SK-N-MC (cell line): ENCODE results near the gene GANAB.
"Not testable (repeated sequence)": the region's sequence is repeated elsewhere in the genome, so short reads cannot be mapped to it uniquely, and the experiment has no call there.

Experiments used
- DNase-seq: peaks from one replicate; pipeline ENCODE4 v3.0.0-alpha.2; 2011; ENCODE audit warnings: low read depth, low spot score
- H3K27ac ChIP-seq: fragments of 200-600 bp; sonication (generic); 2 replicates; pipeline ENCODE4 v1.5.1; 2016; ENCODE audit warnings: mixed run types
- H3K36me3 ChIP-seq: fragments of 200-600 bp; sonication (generic); 2 replicates; pipeline ENCODE4 v1.6.1; 2017; ENCODE audit warnings: antibody characterized with exemption, low read length, mixed read lengths; ENCODE audit not compliant: insufficient read depth
- H3K4me3 ChIP-seq: fragments of 200-600 bp; sonication (generic); 2 replicates; pipeline ENCODE4 v1.5.1; 2016
- H3K9ac ChIP-seq: fragments of 200-600 bp; sonication (generic); 2 replicates; pipeline ENCODE4 v1.8.0; 2017; ENCODE audit warnings: mixed run types, mixed read lengths; ENCODE audit not compliant: insufficient read length
- H3K9me3 ChIP-seq: fragments of 200-600 bp; sonication (generic); 2 replicates; pipeline ENCODE4 v1.6.1; 2017; ENCODE audit warnings: low read depth, mild to moderate bottlenecking, antibody characterized with exemption, low read length, moderate library complexity, mixed read lengths
- EZH2 ChIP-seq: fragments of 200-600 bp; sonication (generic); IDR thresholded peaks from one replicate; pipeline ENCODE4 v1.6.1; 2017; ENCODE audit warnings: antibody characterized with exemption
- FOXP2 ChIP-seq: optimal IDR thresholded peaks from 2 replicates; pipeline ENCODE3; 2011; ENCODE audit warnings: mild to moderate bottlenecking, moderate library complexity; ENCODE audit not compliant: insufficient read depth; ENCODE audit errors: extremely low read length, control extremely low read depth
- POLR2AphosphoS5 ChIP-seq: IDR thresholded peaks from 2 replicates; pipeline ENCODE4 v1.6.1; 2012; ENCODE audit warnings: mild to moderate bottlenecking, low read depth, low read length, borderline replicate concordance

Gene GANAB

GRCh38 chr11:62595124-62595523 lies 51.3 kb downstream of the GANAB start:
- H3K36me3 ChIP-seq, result peaks cover 73% of the 10 kb centered on the region
- DNase-seq, result no peak

DNA sequence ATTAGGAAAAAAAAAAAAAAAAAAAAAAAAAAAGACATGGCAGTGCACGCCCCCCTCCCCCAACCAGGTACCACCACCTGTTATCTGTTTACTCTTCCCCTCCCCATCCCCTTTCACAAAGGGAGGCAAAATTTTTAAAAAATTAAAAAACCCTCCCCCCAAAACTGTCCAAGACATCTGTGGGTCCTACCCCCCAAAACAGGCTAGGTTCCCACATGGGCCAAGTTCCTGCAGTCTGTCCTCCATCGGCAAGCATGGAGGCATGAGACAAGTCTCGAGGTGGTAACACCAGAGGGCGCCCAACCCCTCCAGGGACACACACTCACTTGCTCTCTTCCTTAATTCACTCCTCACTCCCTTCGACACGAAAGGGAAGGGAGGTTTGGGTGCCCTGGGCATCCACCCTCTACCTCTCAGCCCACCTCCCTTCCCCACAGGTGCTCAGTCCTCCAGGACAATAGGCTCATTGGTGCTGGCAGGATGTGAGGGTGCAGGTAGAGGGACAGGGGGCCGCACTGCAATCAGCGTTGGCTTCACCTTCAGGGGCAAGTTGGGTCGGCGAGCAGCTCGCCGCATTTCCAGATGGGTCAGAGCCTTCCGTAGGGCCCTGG lies 52.9 kb downstream of the GANAB start:
- no peak for DNase-seq
- TF ChIP-seq POLR2AphosphoS5, result no peak
- no peak for TF ChIP-seq EZH2
- no peak for TF ChIP-seq FOXP2
- Histone ChIP-seq H3K27ac (no peak overlapping the region), H3K9ac (no peak overlapping the region), H3K4me3 (no peak overlapping the region), H3K36me3 (peaks cover 63% of the 10 kb centered on the region), H3K9me3 (no peaks in the 10 kb centered on the region)

More at GRCh38 chr11:62595124-62595523, 51.3 kb downstream of the GANAB start:
- no peak overlapping the region for H3K27ac ChIP-seq
- no peak overlapping the region for H3K4me3 ChIP-seq
- no peak overlapping the region for H3K9ac ChIP-seq
- no peaks in the 10 kb centered on the region for H3K9me3 ChIP-seq
- no peak for TF ChIP-seq FOXP2
- TF ChIP-seq EZH2, result no peak
- TF ChIP-seq POLR2AphosphoS5, result no peak

DNA sequence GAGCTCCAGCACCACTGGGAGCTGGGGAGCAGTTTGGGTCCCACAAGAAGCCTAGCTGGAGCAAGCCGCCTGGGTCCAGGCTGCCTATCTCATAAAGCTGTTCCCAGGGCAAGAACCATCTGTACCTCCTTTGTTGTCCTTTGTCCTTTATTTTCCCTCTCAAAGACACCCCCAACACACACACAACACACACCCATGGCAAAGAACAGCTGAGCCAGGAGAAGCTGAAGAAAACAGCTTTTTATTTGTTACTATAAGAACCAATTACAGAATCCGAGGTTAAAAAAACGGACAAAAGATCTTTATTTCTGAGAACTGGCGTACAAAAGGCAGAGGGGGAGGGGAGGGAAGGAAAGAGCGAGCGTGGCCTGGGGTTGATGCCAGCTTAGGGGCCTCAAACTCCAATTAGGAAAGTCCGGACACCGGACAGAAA lies 53.4 kb downstream of the GANAB start:
- peaks cover 61% of the 10 kb centered on the region for H3K36me3 ChIP-seq
- DNase-seq, result no peak
- TF ChIP-seq POLR2AphosphoS5 (no peak), FOXP2 (no peak), EZH2 (no peak)
- H3K27ac ChIP-seq, result 0 out of 2 replicates have a peak overlapping the region, but pooled peaks have one; percentile 77
- H3K9ac ChIP-seq, result no peak overlapping the region
- no peaks in the 10 kb centered on the region for H3K9me3 ChIP-seq
- no peak overlapping the region for H3K4me3 ChIP-seq

DNA sequence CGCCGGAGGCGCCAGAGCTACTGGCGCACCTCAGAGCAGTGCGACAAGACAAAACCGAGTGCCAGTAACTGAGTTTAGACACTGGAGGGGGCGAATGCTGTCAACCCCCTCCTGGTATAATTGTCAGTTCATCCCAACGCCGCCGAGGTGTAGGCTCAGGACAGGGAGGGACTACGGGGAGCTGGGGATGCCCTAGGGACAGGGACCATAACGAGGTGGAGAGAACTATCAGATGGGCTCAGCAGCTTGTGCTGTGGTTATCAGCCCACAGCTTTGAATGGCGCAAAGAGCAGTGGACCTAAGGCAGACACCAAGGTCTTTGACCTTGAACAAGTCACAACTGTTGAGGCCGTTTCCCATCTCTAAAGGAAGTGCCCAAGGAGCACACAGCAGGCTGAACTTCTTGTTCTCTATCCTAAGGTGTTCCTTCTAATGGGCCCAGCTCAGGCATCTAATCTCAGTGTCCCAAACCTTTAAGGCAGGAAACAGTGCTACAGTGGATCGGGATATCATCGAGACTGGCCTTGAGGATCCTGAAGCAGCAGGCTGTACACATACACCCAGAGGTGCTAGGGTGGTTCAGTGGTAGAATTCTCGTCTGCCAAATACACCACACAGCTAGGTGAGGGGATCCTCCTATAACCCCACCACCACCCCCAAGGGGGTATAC lies 54.1 kb downstream of the GANAB start:
- no peak for DNase-seq
- TF ChIP-seq FOXP2 (no peak), POLR2AphosphoS5 (no peak), EZH2 (no peak)
- peak overlapping the region; percentile 90 for H3K4me3 ChIP-seq
- peaks cover 61% of the 10 kb centered on the region for H3K36me3 ChIP-seq
- peak overlapping the region; percentile 76 for H3K9ac ChIP-seq
- H3K9me3 ChIP-seq, result no peaks in the 10 kb centered on the region
- peak overlapping the region; percentile 77 for H3K27ac ChIP-seq

- DNase-seq, result peak; percentile 98
- H3K27ac ChIP-seq, result peak within 1 kb of the TSS; percentile 89
- peaks cover 55% of the 10 kb centered on the region for H3K36me3 ChIP-seq
- peak within 1 kb of the TSS; percentile 94 for H3K9ac ChIP-seq
- TF ChIP-seq POLR2AphosphoS5 (peak; percentile 98), FOXP2 (peak; percentile 77), EZH2 (no peak)
- H3K4me3 ChIP-seq, result peak within 1 kb of the TSS; percentile 90
- no peaks in the 10 kb centered on the region for H3K9me3 ChIP-seq
Measured at GRCh38 chr11:62591448-62592145, 54.8 kb downstream of the GANAB start, which contains the start of gene TUT1. TUT1 (minus strand) TSS chr11:62591523; CDS start chr11:62591485, 38 bp downstream.

DNA sequence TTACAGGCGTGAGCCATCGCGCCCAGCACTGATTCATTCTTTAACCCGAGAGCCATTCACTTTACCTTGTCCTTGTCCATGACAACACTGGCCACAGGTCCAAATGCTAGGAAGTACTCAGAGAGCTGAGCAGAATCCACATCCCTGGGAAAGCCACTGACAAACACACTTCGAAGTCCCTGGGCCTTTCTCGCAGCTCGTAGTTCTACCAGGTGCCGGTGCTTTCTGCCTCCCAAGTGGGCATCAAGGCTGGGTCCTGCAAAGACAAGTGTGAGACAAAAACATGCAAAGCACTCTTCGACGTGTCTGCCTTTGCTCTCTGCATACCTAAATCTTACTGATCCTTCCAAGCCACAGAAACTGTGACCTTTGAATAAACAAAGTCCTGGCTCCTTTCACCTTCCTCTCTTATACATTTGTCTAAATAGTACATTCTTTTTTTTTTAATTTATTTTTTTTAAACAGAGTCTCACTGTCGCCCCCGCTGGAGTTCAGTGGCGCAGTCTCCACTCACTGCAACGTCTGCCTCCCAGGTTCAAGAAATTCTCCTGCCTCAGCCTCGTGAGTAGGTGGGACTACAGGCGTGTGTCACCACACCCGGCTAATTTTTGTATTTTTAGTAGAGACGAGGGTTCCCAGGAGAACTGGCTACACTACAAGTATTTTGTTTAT lies 57.3 kb downstream of the GANAB start:
- Histone ChIP-seq H3K36me3 (peaks cover 43% of the 10 kb centered on the region), H3K9ac (no peak overlapping the region)

DNA sequence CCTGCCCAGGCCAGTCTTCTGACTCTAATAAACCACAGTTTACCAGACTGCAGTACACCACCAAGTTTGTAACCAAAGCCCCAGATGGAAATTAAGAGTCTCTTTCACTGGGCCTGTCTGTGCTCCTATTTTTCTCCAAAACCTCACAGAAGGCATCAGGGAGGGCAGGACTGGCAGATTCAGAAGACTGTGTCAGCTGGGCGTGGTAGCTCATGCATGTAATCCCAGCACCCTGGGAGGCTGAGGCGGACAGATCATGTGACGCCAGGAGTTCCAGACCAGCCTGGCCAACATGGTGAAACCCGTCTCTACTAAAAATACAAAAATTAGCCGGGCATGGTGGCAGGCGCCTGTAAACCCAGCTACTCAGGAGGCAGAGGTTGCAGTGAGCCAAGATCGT lies 61.1 kb downstream of the GANAB start:
- peaks cover 45% of the 10 kb centered on the region for H3K36me3 ChIP-seq
- H3K9me3 ChIP-seq, DNase-seq, H3K27ac ChIP-seq, H3K9ac ChIP-seq, H3K4me3 ChIP-seq: not testable (repeated sequence)

More for the DNA sequence above, 57.3 kb downstream of the GANAB start:
- H3K27ac ChIP-seq, result no peak overlapping the region
- no peak for DNase-seq
- no peaks in the 10 kb centered on the region for H3K9me3 ChIP-seq
- H3K4me3 ChIP-seq, result no peak overlapping the region
- TF ChIP-seq EZH2, result no peak
- TF ChIP-seq POLR2AphosphoS5, result no peak
- TF ChIP-seq FOXP2, result no peak

GRCh38 chr11:62581735-62582134 lies 64.7 kb downstream of the GANAB start:
- H3K36me3 ChIP-seq, result peaks cover 51% of the 10 kb centered on the region
- H3K9ac ChIP-seq, H3K4me3 ChIP-seq, H3K9me3 ChIP-seq, DNase-seq, H3K27ac ChIP-seq: not testable (repeated sequence)
